GM12875 (cell line): ENCODE measurements around the gene SSB.
"Not testable (repeated sequence)": the region's sequence is repeated elsewhere in the genome, so short reads cannot be mapped to it uniquely, and the experiment has no call there.

Experiments
- H3K4me3 ChIP-seq: one replicate; pipeline ENCODE4 v1.5.1; 2011; ENCODE audit warnings: low read depth, low read length, control low read depth
- TF ChIP-seq, protein P1 (sequence below): IDR thresholded peaks from 2 replicates; pipeline ENCODE4 v1.5.1; 2011; ENCODE audit warnings: low read depth, mild to moderate bottlenecking, control low read depth, inconsistent platforms, low read length, moderate library complexity, borderline replicate concordance; ENCODE audit not compliant: insufficient read depth

Gene SSB

DNA sequence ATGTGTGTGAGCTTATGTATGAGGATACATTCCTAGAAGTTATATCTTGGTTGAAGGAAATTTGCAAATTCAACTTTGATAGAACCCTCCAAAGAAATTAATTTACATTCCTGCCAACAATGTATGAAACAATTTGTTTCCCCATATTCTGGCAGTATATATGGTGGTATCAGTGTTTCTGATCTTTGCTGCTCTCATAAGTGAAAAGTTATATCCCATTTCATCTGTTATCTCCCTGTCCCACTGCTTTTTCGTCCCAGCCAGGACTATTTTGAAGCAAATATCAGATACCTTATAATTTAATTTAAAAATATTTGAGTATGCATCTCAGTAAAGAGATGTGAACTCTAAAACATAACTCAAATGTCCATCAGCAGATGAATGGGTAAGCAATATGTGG lies 35.7 kb downstream of the SSB start:
- no peak overlapping the region for H3K4me3 ChIP-seq
- TF ChIP-seq, protein P1, sequence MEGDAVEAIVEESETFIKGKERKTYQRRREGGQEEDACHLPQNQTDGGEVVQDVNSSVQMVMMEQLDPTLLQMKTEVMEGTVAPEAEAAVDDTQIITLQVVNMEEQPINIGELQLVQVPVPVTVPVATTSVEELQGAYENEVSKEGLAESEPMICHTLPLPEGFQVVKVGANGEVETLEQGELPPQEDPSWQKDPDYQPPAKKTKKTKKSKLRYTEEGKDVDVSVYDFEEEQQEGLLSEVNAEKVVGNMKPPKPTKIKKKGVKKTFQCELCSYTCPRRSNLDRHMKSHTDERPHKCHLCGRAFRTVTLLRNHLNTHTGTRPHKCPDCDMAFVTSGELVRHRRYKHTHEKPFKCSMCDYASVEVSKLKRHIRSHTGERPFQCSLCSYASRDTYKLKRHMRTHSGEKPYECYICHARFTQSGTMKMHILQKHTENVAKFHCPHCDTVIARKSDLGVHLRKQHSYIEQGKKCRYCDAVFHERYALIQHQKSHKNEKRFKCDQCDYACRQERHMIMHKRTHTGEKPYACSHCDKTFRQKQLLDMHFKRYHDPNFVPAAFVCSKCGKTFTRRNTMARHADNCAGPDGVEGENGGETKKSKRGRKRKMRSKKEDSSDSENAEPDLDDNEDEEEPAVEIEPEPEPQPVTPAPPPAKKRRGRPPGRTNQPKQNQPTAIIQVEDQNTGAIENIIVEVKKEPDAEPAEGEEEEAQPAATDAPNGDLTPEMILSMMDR = no peak

DNA sequence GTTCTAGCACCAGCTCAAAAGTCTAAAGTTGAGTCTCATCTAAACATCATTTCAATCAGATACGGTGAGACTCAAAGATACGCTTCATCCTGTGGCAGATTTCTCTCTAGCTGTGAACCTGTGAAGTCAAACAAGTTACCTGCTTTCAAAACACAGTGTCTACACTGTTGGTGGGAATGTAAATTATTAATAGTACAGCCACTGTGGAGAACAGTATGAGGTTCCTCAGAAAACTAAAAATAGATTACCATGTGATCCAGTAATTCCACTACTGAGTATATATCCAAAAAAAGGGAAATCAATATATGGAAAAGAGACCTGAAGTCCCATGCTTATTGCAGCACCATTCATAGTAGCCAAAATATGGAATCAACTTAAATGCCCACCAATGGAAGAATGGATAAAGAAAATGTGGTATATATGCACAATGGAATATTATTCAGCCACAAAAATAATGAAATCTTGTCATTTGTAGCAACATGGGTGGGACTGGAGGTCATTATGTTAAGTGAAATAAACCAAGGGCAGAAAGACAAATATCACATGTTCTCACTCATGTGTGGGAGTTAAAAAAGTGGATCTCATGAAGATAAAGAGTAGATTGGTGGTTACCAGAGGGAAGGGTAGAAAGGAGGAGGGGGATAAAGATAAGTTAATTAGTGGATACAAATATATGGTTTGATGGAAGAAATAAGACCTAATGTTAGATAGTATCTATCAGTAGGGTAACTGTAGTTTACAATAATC lies 40.2 kb downstream of the SSB start:
- no peak overlapping the region for H3K4me3 ChIP-seq
- TF ChIP-seq, protein P1 = no peak

DNA sequence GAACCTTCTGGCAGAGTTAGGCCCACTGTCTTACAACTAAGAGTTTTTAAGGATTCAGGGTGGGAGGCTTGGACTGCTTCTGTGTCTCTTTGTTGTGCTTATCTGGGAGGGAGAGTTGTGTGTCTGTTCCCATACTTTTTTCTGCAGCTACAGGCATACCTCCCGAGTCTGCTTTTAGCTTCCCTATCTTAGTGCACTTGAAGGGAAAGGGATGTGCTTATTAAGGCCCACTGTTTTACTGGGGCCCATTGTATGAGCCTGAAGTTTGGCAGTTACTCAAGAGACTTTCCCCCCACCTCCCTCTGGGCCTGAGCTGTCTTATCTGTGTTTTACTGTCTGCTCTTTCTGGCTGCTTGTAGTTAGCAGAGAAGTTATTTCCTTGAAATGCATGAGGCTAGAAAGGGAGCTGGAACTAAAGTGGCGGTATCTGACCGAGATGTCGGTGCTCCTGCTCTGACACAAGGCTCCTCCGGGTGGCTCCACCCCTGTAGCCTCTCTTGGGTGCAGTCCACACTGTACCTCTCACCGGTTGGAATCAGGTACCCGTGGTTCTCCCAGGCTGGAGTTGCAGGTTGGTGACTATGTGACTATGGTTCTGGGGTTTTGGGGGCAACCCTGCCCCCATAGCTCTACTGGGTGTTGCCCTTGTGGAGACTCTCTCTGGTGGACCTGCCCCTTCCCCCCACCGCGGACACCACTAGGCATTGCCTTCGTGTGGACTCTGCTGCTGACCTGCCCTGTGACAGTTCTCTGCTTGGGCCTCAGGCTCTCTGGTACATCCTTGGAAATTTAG lies 41.5 kb downstream of the SSB start:
- no peak overlapping the region for H3K4me3 ChIP-seq
- TF ChIP-seq, protein P1 = no peak

DNA sequence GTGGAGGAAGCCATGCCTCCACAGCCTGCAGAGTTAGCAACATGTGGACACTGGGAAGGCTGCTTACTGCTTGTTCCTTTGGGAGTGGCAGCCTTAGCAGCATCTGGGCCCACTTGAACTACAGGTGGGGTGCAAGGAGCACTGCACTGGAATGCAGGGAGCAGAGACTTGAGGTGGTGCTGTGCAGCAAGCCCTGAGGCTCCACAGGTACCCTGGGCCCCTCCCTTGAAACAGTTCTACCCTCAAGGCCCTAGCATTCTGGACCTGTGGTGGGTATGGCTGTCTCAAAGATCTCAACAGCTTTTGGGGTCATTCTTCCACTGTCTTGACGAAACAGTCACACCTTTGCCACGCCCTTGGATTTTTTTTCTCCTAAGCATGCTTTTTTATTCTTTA lies 42.1 kb downstream of the SSB start:
- H3K4me3 ChIP-seq = no peak overlapping the region
- TF ChIP-seq, protein P1 = no peak

DNA sequence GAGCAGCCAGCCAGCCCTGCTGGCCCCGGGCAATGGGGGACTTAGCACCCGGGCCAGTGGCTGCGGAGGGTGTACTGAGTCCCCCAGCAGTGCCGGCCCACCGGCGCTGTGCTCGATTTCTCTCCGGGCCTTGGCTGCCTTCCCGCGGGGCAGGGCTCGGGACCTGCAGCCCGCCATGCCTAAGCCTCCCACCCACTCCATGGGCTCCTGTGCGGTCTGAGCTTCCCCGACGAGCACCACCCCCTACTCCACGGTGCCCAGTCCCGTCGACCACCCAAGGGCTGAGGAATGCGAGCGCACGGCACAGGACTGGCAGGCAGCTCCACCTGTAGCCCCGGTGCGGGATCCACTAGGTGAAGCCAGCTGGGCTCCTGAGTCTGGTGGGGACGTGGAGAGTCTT lies 43.0 kb downstream of the SSB start:
- H3K4me3 ChIP-seq = not testable (repeated sequence)

DNA sequence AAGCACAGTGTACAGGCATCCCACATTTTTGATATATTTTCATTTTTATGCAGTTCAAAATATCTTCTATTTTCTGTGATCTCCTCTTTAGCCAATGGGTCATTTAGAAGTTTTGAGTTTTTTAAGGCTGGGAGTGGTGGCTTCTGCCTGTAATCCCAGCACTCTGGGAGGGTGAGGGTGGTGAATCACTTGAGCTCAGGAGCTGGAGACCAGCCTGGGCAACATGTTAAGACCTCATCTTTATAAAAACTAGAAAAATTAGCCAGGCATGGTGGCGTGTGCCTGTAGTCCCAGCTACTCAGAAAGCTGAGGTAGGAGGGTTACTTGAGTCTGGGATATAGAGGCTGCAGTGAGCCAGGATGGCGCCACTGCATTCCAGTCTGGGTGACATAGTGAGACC lies 46.3 kb downstream of the SSB start:
- TF ChIP-seq, protein P1 = no peak
- H3K4me3 ChIP-seq = no peak overlapping the region

DNA sequence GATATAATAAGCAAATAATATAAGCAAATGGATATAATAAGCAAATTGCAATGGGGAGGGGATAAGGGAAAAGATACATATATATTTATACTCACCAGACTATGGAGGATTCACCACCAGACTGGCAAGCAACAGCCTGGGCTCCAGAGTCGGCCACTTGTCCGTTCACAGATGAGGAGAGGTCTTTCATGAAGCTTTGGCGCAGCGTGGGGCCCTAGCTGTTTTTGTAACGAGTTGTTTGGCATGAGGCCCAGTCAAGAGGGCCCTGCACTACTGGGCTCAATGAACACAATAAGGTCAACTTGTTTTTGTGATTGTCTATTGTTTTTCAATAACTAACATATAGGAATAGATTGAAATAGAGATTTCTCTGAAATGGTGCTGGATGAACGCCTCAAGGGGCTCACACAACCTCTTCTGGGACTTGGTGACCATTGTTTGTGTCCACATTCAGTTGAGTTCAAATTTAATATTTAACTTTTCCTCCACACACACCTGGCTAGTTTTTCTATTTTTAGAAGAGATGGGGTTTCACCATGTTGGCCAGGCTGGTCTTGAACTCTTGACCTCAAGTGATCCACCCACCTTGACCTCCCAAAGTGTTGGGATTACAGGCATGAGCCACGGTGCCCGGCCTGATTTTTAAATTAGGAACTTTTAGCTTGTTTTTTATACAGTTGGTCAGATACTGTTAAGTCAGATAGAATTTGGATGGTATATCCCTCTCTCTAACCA lies 50.5 kb downstream of the SSB start:
- H3K4me3 ChIP-seq = not testable (repeated sequence)

DNA sequence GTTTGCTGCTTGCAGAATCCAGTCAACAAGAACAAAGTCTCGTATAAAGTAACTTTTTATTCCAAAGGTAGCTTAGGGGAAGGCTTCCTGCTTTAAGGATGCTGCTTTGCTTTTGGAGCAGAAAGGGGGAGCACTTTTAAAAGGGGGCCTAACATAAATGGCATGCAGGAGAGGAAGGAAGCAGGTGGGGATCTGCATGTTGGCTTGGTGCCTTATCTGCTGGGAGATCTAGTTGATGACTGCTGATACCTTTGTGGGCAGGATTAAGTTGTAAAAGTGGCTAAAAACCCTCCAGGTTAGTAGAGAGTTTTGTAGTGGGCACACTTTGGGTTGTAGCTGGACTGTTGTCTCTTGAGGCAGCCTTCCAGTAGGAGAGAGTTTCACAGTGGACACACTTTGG lies 51.0 kb downstream of the SSB start:
- H3K4me3 ChIP-seq = no peak overlapping the region
- TF ChIP-seq, protein P1 = no peak
